Fibroblast of lung (primary cell): ENCODE results near the gene KHNYN.

Experiments
- CTCF ChIP-seq, 2 donors: IDR thresholded peaks in 1 of 2; conservative IDR thresholded peaks in 1 of 2; 1 replicate in 1 of 2; 2 replicates in 1 of 2; pipeline ENCODE4 v1.5.1; 2011 to 2012; ENCODE audit warnings: low read length in 2 of 2, control low read depth in 1 of 2, inconsistent platforms in 1 of 2, low read depth in 1 of 2, mild to moderate bottlenecking in 1 of 2
- EZH2 ChIP-seq: IDR thresholded peaks from 2 replicates; pipeline ENCODE4 v1.5.1; 2012; ENCODE audit warnings: low read length, control low read depth, mild to moderate bottlenecking; ENCODE audit errors: missing control alignments

GRCh38 chr14:24434676-24435075 lies 4.9 kb downstream of the KHNYN start:
- no peak for TF ChIP-seq CTCF (conservative IDR thresholded peaks at IDR 0.05 in 1 of 2, IDR thresholded peaks at IDR 0.05 in 1 of 2; ENCODE audit: low read depth in 1 of 2, low read length in 2 of 2)
- no peak for TF ChIP-seq EZH2
